Activated T-cell treated with anti-CD3 and anti-CD28 coated beads, Interleukin-2, amount 50 U/mL, for 4 hours (primary cell): ENCODE data around the gene IQCC. TPM values are rescaled to one million over a fixed set of nuclear protein-coding genes. Genes with fewer than 3 reads are reported as not detected.
"Not testable (repeated sequence)": the region's sequence is repeated elsewhere in the genome, so short reads cannot be mapped to it uniquely, and the experiment has no call there.

Source experiments
- ATAC-seq, 2 donors: fragments of 200-7000 bp; cut with Tn5 transposase; one replicate each; pipeline ENCODE4 v1.10.0; 2021
- DNase-seq: peaks from one replicate; pipeline ENCODE4 v3.0.0-alpha.2; 2020
- H3K27me3 Mint-ChIP-seq: one replicate; pipeline ENCODE4 v1.8.0; 2021; ENCODE audit warnings: low read depth, mixed read lengths
- H3K36me3 Mint-ChIP-seq: one replicate; pipeline ENCODE4 v1.8.0; 2022; ENCODE audit warnings: mixed read lengths; ENCODE audit not compliant: insufficient read depth
- H3K4me1 Mint-ChIP-seq: one replicate; pipeline ENCODE4 v1.8.0; 2021; ENCODE audit warnings: low read depth, mixed read lengths
- H3K4me3 Mint-ChIP-seq: one replicate; pipeline ENCODE4 v1.8.0; 2021; ENCODE audit warnings: mild to moderate bottlenecking, moderate library complexity, mixed read lengths
- H3K9me3 Mint-ChIP-seq: one replicate; pipeline ENCODE4 v1.8.0; 2021; ENCODE audit warnings: mixed read lengths
- total RNA-seq, 3 donors: library from RNA; stranded (reverse); gene quantifications; one replicate each; pipeline ENCODE4 v1.2.1, GENCODE V29; 2021

IQCC gene
- 1 to 10 TPM; 2.2 to 3.0 (median 2.9) TPM for total RNA-seq

GRCh38 chr1:32205401-32206370 lies at the start of gene IQCC:
Gene IQCC (plus strand): TSS chr1:32205671. CDS start chr1:32205682, 11 bp downstream.
- DNase-seq: peak; percentile 81
- Mint-ChIP-seq H3K4me3 (peak within 1 kb of the TSS; percentile 86), H3K9me3 (no peaks in the 10 kb centered on the region), H3K36me3 (no peaks in the 10 kb centered on the region), H3K4me1 (peaks cover 31% of the 10 kb centered on the region), H3K27me3 (no peaks in the 10 kb centered on the region)
- peak; percentile 72 to 76 for ATAC-seq

DNA sequence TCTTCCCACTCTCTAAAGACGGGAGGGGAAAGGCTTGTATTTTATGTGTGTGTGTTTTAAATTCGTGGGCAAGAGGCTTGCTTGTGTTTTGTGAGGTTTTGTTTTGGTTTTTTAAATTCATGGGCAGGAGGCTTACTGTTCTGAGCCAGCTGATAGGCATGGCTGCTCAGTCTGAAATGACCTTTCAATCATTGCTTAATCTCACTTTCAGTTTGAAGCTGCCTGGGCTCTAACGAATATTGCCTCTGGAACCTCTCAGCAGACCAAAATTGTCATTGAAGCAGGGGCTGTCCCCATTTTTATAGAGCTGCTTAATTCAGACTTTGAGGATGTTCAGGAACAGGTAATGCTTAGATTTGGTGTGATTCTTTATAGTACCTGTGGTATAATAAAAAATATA lies 46.3 kb upstream of the IQCC start:
- DNase-seq (no peak), ATAC-seq (no peak)
- Mint-ChIP-seq H3K36me3 (peaks cover 44% of the 10 kb centered on the region), H3K27me3 (no peaks in the 10 kb centered on the region), H3K4me3 (no peak overlapping the region), H3K9me3 (no peaks in the 10 kb centered on the region), H3K4me1 (no peaks in the 10 kb centered on the region)

DNA sequence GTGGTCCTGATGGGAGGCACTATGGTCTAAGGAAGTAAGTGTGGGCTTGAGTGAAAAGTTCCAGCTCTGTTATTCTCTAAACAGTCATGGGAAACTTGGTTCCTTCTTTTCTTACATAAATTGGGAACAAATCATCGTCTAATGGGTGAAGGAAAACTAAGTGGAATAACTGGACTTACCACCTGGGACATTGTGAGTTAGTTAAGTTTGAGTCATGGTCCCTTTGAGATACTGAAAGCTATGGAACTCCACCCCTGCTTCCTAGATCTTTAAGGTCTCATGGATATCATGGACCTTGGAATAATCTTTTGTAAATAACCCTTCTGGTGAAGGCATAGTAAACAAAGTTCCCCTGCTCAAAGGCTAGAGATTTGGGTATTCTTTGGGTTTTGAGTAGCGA lies 42.1 kb upstream of the IQCC start:
- Mint-ChIP-seq H3K4me3 (no peak overlapping the region), H3K27me3 (no peaks in the 10 kb centered on the region), H3K4me1 (no peaks in the 10 kb centered on the region), H3K9me3 (no peaks in the 10 kb centered on the region), H3K36me3 (peaks cover 32% of the 10 kb centered on the region)
- ATAC-seq (no peak), DNase-seq (no peak)

GRCh38 chr1:32165633-32166032 lies 39.8 kb upstream of the IQCC start:
- not testable (repeated sequence) for ATAC-seq, H3K4me1 Mint-ChIP-seq, DNase-seq, H3K9me3 Mint-ChIP-seq, H3K27me3 Mint-ChIP-seq, H3K4me3 Mint-ChIP-seq
- H3K36me3 Mint-ChIP-seq: peaks cover 33% of the 10 kb centered on the region

- Mint-ChIP-seq H3K36me3 (peaks cover 40% of the 10 kb centered on the region), H3K27me3 (no peaks in the 10 kb centered on the region), H3K9me3 (no peaks in the 10 kb centered on the region), H3K4me1 (peaks cover 9% of the 10 kb centered on the region), H3K4me3 (no peak overlapping the region)
- no peak for ATAC-seq
- no peak for DNase-seq
Observed at GRCh38 chr1:32170991-32171390, 34.5 kb upstream of the IQCC start.

DNA sequence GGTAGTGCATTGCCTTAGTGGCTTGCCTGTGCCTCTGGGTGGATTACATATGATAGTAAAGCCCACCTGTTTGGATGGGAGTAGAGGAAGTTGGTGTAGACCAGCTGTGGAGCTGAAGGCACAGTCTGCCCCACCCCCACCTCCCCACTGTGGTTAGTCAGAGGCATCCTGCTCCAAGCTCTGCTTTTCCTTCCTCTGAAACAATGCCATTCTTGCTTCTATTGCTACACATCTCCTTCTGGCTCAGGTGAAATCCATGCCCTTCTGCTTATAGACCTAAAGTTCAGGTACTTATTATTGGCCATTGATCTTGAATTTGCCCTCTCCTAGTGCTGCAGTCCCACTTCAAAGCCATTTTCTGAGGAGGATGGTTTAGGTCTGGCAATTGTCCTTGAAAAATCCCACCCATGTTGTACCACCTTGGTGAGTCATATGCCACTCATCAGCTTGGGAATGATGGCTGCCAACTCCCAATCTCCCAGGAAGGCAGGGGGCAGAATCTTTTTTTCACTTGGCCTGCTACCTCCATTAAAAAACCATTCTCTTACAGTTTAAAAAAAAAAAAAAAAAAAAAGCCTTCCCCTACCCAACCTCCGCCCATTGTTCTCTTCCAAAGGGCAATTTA lies 32.7 kb upstream of the IQCC start:
- no peaks in the 10 kb centered on the region for H3K27me3 Mint-ChIP-seq
- no peaks in the 10 kb centered on the region for H3K9me3 Mint-ChIP-seq
- no peak for ATAC-seq
- H3K4me1 Mint-ChIP-seq: peaks cover 9% of the 10 kb centered on the region
- H3K4me3 Mint-ChIP-seq: no peak overlapping the region
- no peak for DNase-seq
- peaks cover 31% of the 10 kb centered on the region for H3K36me3 Mint-ChIP-seq

DNA sequence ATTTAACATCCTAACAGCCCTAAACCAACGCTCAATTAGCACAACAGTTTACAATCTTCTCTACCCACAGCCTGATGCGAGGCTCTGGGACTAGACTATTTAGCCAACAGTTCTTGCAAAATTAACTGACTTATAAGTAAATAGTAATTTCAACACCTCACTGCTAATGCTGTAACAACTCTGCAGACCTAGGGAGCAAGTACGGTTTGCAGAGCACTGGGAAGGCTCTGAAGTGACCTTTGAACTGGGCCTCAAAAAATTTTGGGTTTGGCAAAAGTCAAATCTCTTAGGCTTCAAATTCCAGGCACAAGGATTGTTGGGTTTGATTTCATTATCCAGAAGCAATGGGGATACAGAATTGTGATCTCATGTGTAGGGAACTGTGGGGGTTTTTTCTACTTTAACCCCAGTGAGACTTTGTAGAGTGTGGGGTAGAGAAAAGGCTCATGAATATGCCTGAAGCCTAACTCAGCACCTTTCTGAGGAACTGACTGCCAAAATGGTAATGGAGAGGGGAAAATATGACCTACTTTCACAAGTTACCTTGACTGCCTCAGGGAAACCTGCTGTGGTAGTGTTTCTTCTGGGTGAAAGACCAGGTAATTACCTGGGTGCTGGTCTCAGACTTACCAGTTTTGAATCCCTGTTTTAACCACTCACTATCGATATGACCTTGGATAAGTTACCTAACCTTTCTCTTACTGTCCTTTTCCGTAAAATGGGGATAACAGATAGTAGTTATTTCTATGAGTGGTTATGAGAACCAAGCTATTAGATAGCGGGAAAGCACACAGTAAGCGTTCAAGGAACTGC lies 26.9 kb upstream of the IQCC start:
- H3K4me3 Mint-ChIP-seq: peak overlapping the region; percentile 94
- ATAC-seq: no peak
- H3K4me1 Mint-ChIP-seq: peaks cover 32% of the 10 kb centered on the region
- no peaks in the 10 kb centered on the region for H3K27me3 Mint-ChIP-seq
- H3K36me3 Mint-ChIP-seq: peaks cover 24% of the 10 kb centered on the region
- H3K9me3 Mint-ChIP-seq: no peaks in the 10 kb centered on the region
- no peak for DNase-seq

- no peaks in the 10 kb centered on the region for H3K27me3 Mint-ChIP-seq
- H3K4me3 Mint-ChIP-seq: peak overlapping the region; percentile 94
- ATAC-seq (no peak), DNase-seq (no peak)
- peaks cover 27% of the 10 kb centered on the region for H3K36me3 Mint-ChIP-seq
- H3K9me3 Mint-ChIP-seq: no peaks in the 10 kb centered on the region
- H3K4me1 Mint-ChIP-seq: peaks cover 35% of the 10 kb centered on the region
Observed at GRCh38 chr1:32179193-32179442, 26.4 kb upstream of the IQCC start.

DNA sequence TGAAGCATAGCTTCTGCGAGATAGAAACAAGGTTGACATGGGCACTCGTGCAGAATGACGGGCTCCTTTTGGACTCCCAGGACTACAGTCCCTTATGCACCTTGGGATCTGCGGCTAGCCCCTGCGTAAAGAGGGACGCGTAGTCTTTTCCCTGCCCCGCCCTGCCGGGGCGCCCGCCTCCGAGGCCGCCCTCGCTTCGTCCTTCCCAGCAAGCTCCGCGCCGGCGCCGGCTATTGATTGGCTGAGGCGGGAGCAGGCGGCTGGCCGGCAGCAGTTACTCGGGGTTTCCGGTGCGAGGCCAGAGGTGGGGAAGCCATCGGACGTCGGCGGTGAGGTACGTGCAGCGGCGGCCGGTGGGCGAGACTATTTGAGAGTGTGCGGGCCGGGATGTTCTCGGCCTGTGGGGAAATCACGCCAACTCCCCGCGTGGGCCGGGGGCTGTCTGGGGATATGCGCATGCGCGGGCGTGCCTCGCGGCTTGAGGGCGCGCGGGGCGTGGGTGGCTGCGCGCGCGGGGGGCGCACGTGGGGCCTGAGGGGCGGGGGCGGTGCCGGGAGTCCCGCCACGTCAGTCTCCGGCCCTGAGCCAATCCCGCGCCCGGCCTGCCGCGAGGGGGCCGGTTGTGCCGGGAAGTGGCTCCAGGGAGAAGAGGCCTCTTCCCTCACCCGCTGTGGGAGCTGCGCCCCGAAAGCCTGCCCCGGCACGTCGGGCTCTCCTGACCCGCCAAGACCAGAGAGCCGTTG lies 25.9 kb upstream of the IQCC start, which contains the start of gene TXLNA:
TSS of gene TXLNA (plus strand) at position 233 of the 743 bp plus-strand sequence. CDS start 671 bp downstream, outside the sequence.
- DNase-seq (peak; percentile 90), ATAC-seq (peak; percentile 88)
- Mint-ChIP-seq H3K4me3 (peak within 1 kb of the TSS; percentile 94), H3K4me1 (peaks cover 40% of the 10 kb centered on the region), H3K36me3 (peaks cover 32% of the 10 kb centered on the region), H3K27me3 (no peaks in the 10 kb centered on the region), H3K9me3 (no peaks in the 10 kb centered on the region)

DNA sequence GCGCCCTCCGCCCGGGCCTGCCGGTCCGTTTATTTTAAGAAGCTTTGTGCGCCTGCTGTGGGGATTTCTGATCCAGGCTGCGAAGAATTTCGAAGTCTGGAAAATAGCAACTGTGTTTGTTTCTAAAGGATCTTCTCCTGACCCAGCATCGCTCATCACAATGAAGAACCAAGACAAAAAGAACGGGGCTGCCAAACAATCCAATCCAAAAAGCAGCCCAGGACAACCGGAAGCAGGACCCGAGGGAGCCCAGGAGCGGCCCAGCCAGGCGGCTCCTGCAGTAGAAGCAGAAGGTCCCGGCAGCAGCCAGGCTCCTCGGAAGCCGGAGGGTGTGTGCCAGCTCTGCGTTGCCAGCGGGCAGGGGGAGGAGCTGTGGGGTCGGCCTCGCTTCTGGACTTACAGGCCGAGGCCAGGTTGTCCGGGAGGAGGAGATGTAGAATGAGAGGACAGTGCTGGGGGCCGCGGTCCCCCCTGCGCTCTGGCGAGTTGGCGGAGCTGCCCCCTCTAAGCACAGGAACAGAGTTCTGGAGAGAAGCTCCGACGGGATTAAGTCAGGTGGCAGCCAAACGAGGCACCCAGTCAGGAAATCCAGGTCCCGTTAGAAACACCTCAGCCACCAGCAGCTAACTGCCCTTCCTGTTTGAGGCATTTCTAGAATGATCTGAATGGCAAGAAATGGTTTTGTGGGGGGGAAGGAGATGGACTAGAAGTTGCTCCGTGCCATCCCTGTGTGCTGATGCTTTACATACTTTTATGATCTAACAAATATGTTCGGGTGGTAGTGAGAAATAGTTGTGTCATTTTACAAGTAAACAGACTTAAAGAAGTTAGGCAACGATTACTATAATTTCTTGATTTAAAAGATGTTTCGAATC lies 25.0 kb upstream of the IQCC start:
- no peaks in the 10 kb centered on the region for H3K9me3 Mint-ChIP-seq
- H3K4me3 Mint-ChIP-seq: peak overlapping the region; percentile 94
- peaks cover 46% of the 10 kb centered on the region for H3K4me1 Mint-ChIP-seq
- DNase-seq (peak; percentile 19), ATAC-seq (peak; percentile 33 to 35)
- H3K27me3 Mint-ChIP-seq: no peaks in the 10 kb centered on the region
- peaks cover 38% of the 10 kb centered on the region for H3K36me3 Mint-ChIP-seq

- H3K4me3 Mint-ChIP-seq: peak overlapping the region; percentile 94
- peaks cover 40% of the 10 kb centered on the region for H3K36me3 Mint-ChIP-seq
- peaks cover 48% of the 10 kb centered on the region for H3K4me1 Mint-ChIP-seq
- H3K27me3 Mint-ChIP-seq: no peaks in the 10 kb centered on the region
- DNase-seq (no peak), ATAC-seq (no peak)
- H3K9me3 Mint-ChIP-seq: no peaks in the 10 kb centered on the region
Observed at GRCh38 chr1:32181065-32181464, 24.4 kb upstream of the IQCC start.

GRCh38 chr1:32181563-32181962 lies 23.9 kb upstream of the IQCC start:
- Mint-ChIP-seq H3K9me3 (no peaks in the 10 kb centered on the region), H3K4me3 (peak overlapping the region; percentile 94), H3K36me3 (peaks cover 45% of the 10 kb centered on the region)

GRCh38 chr1:32182060-32182459 lies 23.4 kb upstream of the IQCC start:
- Mint-ChIP-seq H3K9me3 (no peaks in the 10 kb centered on the region), H3K4me3 (peak overlapping the region; percentile 94), H3K27me3 (no peaks in the 10 kb centered on the region), H3K36me3 (peaks cover 47% of the 10 kb centered on the region), H3K4me1 (peaks cover 54% of the 10 kb centered on the region)
- DNase-seq (no peak), ATAC-seq (no peak)

More at GRCh38 chr1:32181563-32181962, 23.9 kb upstream of the IQCC start:
- Mint-ChIP-seq H3K27me3 (no peaks in the 10 kb centered on the region), H3K4me1 (peaks cover 53% of the 10 kb centered on the region)
- DNase-seq (no peak), ATAC-seq (no peak)
